ENCODE data around the gene IQCK.

IQCK gene

DNA sequence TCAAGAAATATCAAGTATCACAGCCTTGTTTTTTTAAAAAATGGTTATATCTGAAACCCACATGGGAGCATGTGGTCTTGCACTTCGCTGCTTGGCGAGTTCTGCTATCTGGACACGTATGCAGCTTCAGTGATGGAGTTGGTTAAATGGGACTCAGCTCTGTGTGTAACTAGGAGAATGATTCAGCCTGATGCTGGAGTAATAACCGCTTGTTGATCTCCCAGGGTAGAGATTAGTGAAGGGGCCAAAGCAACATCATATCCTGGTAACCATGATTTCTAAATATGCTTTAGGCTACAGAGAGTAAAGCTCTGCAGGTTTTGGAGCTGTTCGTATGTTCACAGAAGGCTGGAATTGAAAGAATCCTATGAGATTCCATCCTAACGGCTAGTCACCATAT is 63.2 kb downstream of the IQCK start:
- ChIA-PET POLR2A (no interaction called here), CTCF (interaction anchor here (0.7 kb wide), 1 partner anchor 127 kb away, joined by 5 read pairs; no protein-coding TSS in a partner anchor)
- TF ChIP-seq ZEB2 (tag by site-specific recombination; IDR thresholded peaks at IDR 0.05), result no peak
- TF ChIP-seq ZNF354C (tag by site-specific recombination; IDR thresholded peaks at IDR 0.05; ENCODE audit: borderline replicate concordance, low read depth), result no peak
- TF ChIP-seq ZNF701 (tag by site-specific recombination; IDR thresholded peaks at IDR 0.05), result no peak
- no peak for TF ChIP-seq ZNF341 (tag by site-specific recombination; IDR thresholded peaks at IDR 0.05; ENCODE audit: low read depth)
- no peak for TF ChIP-seq ZNF555 (tag by site-specific recombination; conservative IDR thresholded peaks at IDR 0.05)
- TF ChIP-seq, protein P1, sequence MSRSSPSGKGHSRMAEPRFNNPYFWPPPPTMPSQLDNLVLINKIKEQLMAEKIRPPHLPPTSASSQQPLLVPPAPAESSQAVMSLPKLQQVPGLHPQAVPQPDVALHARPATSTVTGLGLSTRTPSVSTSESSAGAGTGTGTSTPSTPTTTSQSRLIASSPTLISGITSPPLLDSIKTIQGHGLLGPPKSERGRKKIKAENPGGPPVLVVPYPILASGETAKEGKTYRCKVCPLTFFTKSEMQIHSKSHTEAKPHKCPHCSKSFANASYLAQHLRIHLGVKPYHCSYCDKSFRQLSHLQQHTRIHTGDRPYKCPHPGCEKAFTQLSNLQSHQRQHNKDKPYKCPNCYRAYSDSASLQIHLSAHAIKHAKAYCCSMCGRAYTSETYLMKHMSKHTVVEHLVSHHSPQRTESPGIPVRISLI (tag by site-specific recombination; IDR thresholded peaks at IDR 0.05), result no peak
- TF ChIP-seq ZNF121 (tag by site-specific recombination; IDR thresholded peaks at IDR 0.05), result no peak
- TF ChIP-seq, protein P2, sequence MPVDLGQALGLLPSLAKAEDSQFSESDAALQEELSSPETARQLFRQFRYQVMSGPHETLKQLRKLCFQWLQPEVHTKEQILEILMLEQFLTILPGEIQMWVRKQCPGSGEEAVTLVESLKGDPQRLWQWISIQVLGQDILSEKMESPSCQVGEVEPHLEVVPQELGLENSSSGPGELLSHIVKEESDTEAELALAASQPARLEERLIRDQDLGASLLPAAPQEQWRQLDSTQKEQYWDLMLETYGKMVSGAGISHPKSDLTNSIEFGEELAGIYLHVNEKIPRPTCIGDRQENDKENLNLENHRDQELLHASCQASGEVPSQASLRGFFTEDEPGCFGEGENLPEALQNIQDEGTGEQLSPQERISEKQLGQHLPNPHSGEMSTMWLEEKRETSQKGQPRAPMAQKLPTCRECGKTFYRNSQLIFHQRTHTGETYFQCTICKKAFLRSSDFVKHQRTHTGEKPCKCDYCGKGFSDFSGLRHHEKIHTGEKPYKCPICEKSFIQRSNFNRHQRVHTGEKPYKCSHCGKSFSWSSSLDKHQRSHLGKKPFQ (tag by site-specific recombination; IDR thresholded peaks at IDR 0.05), result no peak
- no peak for TF ChIP-seq ZSCAN30 (tag by site-specific recombination; IDR thresholded peaks at IDR 0.05)
- TF ChIP-seq ZNF335 (tag by site-specific recombination; conservative IDR thresholded peaks at IDR 0.05), result no peak
- TF ChIP-seq ZNF266 (tag by site-specific recombination; IDR thresholded peaks at IDR 0.05; ENCODE audit: low read depth), result no peak
- no peak for TF ChIP-seq ZNF473 (tag by site-specific recombination; IDR thresholded peaks at IDR 0.05)
- TF ChIP-seq ZNF596 (tag by site-specific recombination; IDR thresholded peaks at IDR 0.05), result no peak
- no peak for TF ChIP-seq YY2 (tag by site-specific recombination; IDR thresholded peaks at IDR 0.05)
- H3K4me1 ChIP-seq (ENCODE audit: control insufficient read depth, insufficient read depth, low read length), result no peaks in the 10 kb centered on the region; the same call in 1 of the 2 replicates
- H3K36me3 ChIP-seq (ENCODE audit: control insufficient read depth in 2 of 2, insufficient read depth in 1 of 2, low read length in 2 of 2), result no peaks in the 10 kb centered on the region
- no peak overlapping the region for H3K27ac ChIP-seq (ENCODE audit: extremely low read depth, low read depth, low read length)
- no peaks in the 10 kb centered on the region for H3K9me3 ChIP-seq (ENCODE audit: control insufficient read depth, insufficient read depth, low read depth, low read length)
- no peak overlapping the region for H3K4me3 ChIP-seq (ENCODE audit: low read depth, low read length)

DNA sequence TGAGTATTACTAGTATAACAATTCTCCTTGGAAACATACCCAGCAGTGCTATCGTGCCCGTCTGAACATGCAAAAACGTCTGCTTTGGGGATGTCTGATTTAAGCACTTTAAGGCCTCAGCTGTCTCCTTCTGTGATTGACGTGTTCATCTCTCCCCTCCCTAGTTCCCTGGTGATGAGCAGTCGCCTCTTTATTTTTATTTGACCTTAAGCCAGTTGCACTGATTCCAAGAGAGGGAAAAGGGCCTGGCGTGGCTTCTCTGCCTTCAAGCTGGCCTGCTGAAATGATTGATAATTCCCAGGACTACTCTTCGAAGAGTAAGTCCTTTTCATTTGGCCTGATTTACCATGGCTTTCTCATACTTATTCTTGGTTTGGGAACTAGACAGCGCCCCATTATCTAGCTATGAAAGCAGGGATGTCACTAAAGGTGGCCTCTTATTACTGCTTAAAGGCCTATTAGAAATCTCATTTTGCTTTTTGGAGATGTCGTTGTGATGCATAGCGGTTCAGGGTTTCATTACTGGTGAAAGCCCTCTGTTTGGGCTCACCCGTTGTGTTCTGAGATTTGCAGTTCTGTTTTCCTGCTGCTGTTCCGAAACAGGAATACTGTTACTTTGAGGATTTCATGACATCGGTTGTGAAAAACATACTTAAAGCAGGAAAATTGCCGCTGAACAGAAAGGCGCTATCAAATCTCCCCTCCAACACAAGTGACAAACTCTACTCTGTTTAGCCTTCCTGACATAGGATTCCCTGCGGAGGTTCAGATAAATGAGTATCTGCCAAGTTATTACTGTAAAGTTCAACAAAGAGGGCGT is 65.5 kb downstream of the IQCK start:
- no peaks in the 10 kb centered on the region for H3K9me3 ChIP-seq (ENCODE audit: control insufficient read depth, insufficient read depth, low read depth, low read length)
- no peak overlapping the region for H3K4me3 ChIP-seq (ENCODE audit: low read depth, low read length)
- POLR2A ChIA-PET, result no interaction called here
- H3K4me1 ChIP-seq (ENCODE audit: control insufficient read depth, insufficient read depth, low read length), result no peaks in the 10 kb centered on the region
- CTCF ChIA-PET, result no interaction called here
- H3K36me3 ChIP-seq (ENCODE audit: control insufficient read depth in 2 of 2, insufficient read depth in 1 of 2, low read length in 2 of 2), result no peaks in the 10 kb centered on the region
- no peak overlapping the region for H3K27ac ChIP-seq (ENCODE audit: extremely low read depth, low read depth, low read length)
- TF ChIP-seq, protein P1 (tag by site-specific recombination; IDR thresholded peaks at IDR 0.05), result no peak
- no peak for TF ChIP-seq ZNF596 (tag by site-specific recombination; IDR thresholded peaks at IDR 0.05)
- TF ChIP-seq ZNF677 (tag by site-specific recombination; IDR thresholded peaks at IDR 0.05), result no peak
- TF ChIP-seq, protein P3, sequence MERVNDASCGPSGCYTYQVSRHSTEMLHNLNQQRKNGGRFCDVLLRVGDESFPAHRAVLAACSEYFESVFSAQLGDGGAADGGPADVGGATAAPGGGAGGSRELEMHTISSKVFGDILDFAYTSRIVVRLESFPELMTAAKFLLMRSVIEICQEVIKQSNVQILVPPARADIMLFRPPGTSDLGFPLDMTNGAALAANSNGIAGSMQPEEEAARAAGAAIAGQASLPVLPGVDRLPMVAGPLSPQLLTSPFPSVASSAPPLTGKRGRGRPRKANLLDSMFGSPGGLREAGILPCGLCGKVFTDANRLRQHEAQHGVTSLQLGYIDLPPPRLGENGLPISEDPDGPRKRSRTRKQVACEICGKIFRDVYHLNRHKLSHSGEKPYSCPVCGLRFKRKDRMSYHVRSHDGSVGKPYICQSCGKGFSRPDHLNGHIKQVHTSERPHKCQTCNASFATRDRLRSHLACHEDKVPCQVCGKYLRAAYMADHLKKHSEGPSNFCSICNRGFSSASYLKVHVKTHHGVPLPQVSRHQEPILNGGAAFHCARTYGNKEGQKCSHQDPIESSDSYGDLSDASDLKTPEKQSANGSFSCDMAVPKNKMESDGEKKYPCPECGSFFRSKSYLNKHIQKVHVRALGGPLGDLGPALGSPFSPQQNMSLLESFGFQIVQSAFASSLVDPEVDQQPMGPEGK (tag by site-specific recombination; IDR thresholded peaks at IDR 0.05), result no peak
- TF ChIP-seq, protein P4, sequence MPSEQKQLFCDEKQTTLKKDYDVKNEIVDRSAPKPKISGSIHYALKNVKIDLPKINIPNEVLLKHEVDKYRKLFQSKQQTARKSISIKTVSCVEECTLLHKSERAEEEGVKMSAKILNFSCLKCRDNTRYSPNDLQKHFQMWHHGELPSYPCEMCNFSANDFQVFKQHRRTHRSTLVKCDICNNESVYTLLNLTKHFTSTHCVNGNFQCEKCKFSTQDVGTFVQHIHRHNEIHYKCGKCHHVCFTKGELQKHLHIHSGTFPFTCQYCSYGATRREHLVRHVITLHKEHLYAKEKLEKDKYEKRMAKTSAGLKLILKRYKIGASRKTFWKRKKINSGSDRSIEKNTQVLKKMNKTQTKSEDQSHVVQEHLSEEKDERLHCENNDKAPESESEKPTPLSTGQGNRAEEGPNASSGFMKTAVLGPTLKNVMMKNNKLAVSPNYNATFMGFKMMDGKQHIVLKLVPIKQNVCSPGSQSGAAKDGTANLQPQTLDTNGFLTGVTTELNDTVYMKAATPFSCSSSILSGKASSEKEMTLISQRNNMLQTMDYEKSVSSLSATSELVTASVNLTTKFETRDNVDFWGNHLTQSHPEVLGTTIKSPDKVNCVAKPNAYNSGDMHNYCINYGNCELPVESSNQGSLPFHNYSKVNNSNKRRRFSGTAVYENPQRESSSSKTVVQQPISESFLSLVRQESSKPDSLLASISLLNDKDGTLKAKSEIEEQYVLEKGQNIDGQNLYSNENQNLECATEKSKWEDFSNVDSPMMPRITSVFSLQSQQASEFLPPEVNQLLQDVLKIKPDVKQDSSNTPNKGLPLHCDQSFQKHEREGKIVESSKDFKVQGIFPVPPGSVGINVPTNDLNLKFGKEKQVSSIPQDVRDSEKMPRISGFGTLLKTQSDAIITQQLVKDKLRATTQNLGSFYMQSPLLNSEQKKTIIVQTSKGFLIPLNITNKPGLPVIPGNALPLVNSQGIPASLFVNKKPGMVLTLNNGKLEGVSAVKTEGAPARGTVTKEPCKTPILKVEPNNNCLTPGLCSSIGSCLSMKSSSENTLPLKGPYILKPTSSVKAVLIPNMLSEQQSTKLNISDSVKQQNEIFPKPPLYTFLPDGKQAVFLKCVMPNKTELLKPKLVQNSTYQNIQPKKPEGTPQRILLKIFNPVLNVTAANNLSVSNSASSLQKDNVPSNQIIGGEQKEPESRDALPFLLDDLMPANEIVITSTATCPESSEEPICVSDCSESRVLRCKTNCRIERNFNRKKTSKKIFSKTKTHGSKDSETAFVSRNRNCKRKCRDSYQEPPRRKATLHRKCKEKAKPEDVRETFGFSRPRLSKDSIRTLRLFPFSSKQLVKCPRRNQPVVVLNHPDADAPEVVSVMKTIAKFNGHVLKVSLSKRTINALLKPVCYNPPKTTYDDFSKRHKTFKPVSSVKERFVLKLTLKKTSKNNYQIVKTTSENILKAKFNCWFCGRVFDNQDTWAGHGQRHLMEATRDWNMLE (tag by site-specific recombination; conservative IDR thresholded peaks at IDR 0.05; ENCODE audit: low read depth), result no peak
- TF ChIP-seq, protein P5, sequence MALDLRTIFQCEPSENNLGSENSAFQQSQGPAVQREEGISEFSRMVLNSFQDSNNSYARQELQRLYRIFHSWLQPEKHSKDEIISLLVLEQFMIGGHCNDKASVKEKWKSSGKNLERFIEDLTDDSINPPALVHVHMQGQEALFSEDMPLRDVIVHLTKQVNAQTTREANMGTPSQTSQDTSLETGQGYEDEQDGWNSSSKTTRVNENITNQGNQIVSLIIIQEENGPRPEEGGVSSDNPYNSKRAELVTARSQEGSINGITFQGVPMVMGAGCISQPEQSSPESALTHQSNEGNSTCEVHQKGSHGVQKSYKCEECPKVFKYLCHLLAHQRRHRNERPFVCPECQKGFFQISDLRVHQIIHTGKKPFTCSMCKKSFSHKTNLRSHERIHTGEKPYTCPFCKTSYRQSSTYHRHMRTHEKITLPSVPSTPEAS (tag by site-specific recombination; IDR thresholded peaks at IDR 0.05), result no peak
- TF ChIP-seq ZNF791 (tag by site-specific recombination; IDR thresholded peaks at IDR 0.05), result no peak
- no peak for TF ChIP-seq ZSCAN16 (tag by site-specific recombination; IDR thresholded peaks at IDR 0.05)

All from HEK293 (cell line).